Measurements from ENCODE around the gene ZNG1A. TPM values are rescaled to one million over a fixed set of nuclear protein-coding genes. Genes with fewer than 3 reads are reported as not detected.
"Not testable (repeated sequence)": the region's sequence is repeated elsewhere in the genome, so short reads cannot be mapped to it uniquely, and the experiment has no call there.

Gene ZNG1A
- polyA plus RNA-seq, 1 donor = 101 TPM

- DNase-seq = no peak
These were observed 27.6 kb upstream of the ZNG1A start for GRCh38 chr9:206481-206880.

GRCh38 chr9:199601-200000, 20.7 kb upstream of the ZNG1A start:
- DNase-seq = not testable (repeated sequence)

- DNase-seq = peak; percentile 0
These were observed 573 bp downstream of the ZNG1A start for GRCh38 chr9:178140-178825.

GRCh38 chr9:169757-170156, 9.1 kb downstream of the ZNG1A start:
- DNase-seq = not testable (repeated sequence)

GRCh38 chr9:159871-160270, 19.0 kb downstream of the ZNG1A start:
- DNase-seq = not testable (repeated sequence)

GRCh38 chr9:151173-151572, 27.7 kb downstream of the ZNG1A start:
- not testable (repeated sequence) for DNase-seq

GRCh38 chr9:139880-140279, 39.0 kb downstream of the ZNG1A start:
- DNase-seq = not testable (repeated sequence)

- not testable (repeated sequence) for DNase-seq
These were observed 60.8 kb downstream of the ZNG1A start, which contains the start of gene FOXD4 for GRCh38 chr9:117995-118467. TSS of gene FOXD4 (minus strand) at chr9:118417. CDS start at chr9:118119, 298 bp downstream.

GRCh38 chr9:117144-117994, 61.5 kb downstream of the ZNG1A start:
- DNase-seq = not testable (repeated sequence)

- not testable (repeated sequence) for DNase-seq
These were observed 62.4 kb downstream of the ZNG1A start for GRCh38 chr9:116239-117077.

GRCh38 chr9:115118-115451, 63.8 kb downstream of the ZNG1A start:
- not testable (repeated sequence) for DNase-seq

GRCh38 chr9:114267-115117, 64.4 kb downstream of the ZNG1A start:
- DNase-seq = not testable (repeated sequence)

GRCh38 chr9:113468-114266, 65.2 kb downstream of the ZNG1A start:
- DNase-seq = not testable (repeated sequence)

- DNase-seq = peak; percentile 29
These were observed 66.0 kb downstream of the ZNG1A start for GRCh38 chr9:112589-113467.

- not testable (repeated sequence) for DNase-seq
These were observed 68.2 kb downstream of the ZNG1A start for GRCh38 chr9:110672-111071.

GRCh38 chr9:109540-109939, 69.3 kb downstream of the ZNG1A start:
- DNase-seq = not testable (repeated sequence)

GRCh38 chr9:108742-109495, 69.9 kb downstream of the ZNG1A start:
- DNase-seq = not testable (repeated sequence)

GRCh38 chr9:105991-106390, 72.9 kb downstream of the ZNG1A start:
- DNase-seq = not testable (repeated sequence)

Measured in left kidney (tissue), 2 donors.